ENCODE data around the gene SFTPD.

DNA sequence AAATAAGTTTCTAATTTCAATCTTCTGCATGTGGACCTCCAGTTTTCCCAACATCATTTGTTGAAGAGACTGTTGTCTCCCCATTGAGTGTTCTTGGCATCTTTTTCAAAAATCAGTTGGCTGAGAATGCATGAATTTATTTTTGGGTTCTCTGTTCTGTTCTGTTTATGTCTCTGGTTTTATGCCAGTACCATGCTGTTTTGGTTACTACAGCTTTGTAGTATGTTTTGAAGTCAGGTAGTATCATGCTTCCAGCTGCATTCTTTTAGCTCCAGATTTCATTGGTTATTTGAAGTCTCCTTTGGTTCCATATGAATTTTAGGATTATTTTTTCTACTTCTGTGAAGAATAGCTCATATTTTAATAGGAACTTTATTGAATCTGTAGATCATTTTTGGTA is 21.2 kb upstream of the SFTPD start:
- TF ChIP-seq GATA1 (IDR thresholded peaks at IDR 0.05; ENCODE audit: low read depth, low read length) (no peak), POLR2A (IDR thresholded peaks at IDR 0.05; ENCODE audit: low read length) (no peak)
